ENCODE data around the gene CES4A.

Gene CES4A

GRCh38 chr16:66958857-66959703 lies 29.3 kb upstream of the CES4A start:
- Histone ChIP-seq H3K27ac (ENCODE audit: low read length) (no peak overlapping the region), H3K4me1 (ENCODE audit: control insufficient read depth in 1 of 2, insufficient read depth in 2 of 2, low read length in 2 of 2) (peaks cover 0 to 8% of the 10 kb centered on the region in 2 donors)

DNA sequence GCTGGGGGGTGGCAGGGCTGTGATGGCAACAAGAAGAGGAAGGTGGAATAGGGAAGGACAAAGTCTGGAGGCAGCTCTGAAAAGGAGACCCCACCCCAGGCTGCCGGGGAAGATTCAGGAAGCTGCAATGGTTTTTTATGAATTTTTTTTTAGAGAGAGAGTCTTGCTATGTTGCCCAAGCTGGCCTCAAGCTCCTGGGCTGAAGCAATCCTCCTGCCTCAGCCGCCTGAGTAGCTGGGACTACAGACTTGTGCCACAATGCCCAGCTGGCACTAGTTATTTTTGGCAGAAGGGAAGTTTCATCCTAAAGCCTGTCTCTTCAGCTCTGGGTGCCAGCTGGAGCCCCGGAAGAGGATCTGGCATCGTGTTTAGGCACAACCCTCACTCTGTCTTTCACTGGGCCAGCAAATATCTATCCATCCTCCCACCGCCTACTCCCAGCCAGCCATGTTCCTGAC lies 28.7 kb upstream of the CES4A start:
- Histone ChIP-seq H3K9me3 (ENCODE audit: control insufficient read depth in 1 of 2, low read length in 2 of 2) (no peaks in the 10 kb centered on the region), H3K36me3 (ENCODE audit: control insufficient read depth in 1 of 2, insufficient read depth in 2 of 2, low read length in 2 of 2) (no peaks in the 10 kb centered on the region), H3K4me3 (ENCODE audit: low read depth in 1 of 2, low read length in 2 of 2) (no peak overlapping the region), H3K4me1 (ENCODE audit: control insufficient read depth in 1 of 2, insufficient read depth in 2 of 2, low read length in 2 of 2) (peaks cover 0 to 8% of the 10 kb centered on the region in 2 donors), H3K27ac (ENCODE audit: low read length) (no peak overlapping the region), H3K27me3 (ENCODE audit: low read depth, low read length) (no peaks in the 10 kb centered on the region)

More at GRCh38 chr16:66958857-66959703, 29.3 kb upstream of the CES4A start:
- Histone ChIP-seq H3K36me3 (ENCODE audit: control insufficient read depth in 1 of 2, insufficient read depth in 2 of 2, low read length in 2 of 2) (no peaks in the 10 kb centered on the region), H3K4me3 (ENCODE audit: low read depth in 1 of 2, low read length in 2 of 2) (no peak overlapping the region), H3K27me3 (ENCODE audit: low read depth, low read length) (no peaks in the 10 kb centered on the region), H3K9me3 (ENCODE audit: control insufficient read depth in 1 of 2, low read length in 2 of 2) (no peaks in the 10 kb centered on the region)

DNA sequence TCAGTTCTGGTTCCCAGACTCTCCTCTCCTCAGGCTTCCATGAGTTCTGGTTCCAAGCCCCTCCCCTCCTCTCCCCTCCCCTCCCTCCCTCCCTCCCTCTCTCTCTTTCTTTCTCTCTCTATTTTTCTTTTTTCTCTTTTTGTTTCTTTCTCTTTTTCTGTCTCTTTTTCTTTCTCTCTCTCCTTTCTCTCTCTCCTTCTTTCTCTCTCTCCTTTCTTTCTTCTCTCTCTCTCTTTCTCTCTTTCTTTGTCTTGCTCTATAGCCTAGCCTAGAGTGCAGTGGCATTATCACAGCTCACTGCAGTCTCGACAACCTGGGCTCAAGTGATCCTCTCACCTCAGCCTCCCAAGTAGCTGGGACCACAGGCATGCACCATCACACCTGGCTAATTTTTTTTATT lies 28.1 kb upstream of the CES4A start:
- no peak overlapping the region for H3K27ac ChIP-seq (ENCODE audit: low read length)
- H3K9me3 ChIP-seq (ENCODE audit: control insufficient read depth in 1 of 2, low read length in 2 of 2): no peaks in the 10 kb centered on the region
- H3K27me3 ChIP-seq (ENCODE audit: low read depth, low read length): no peaks in the 10 kb centered on the region
- H3K36me3 ChIP-seq (ENCODE audit: control insufficient read depth in 1 of 2, insufficient read depth in 2 of 2, low read length in 2 of 2): no peaks in the 10 kb centered on the region
- peaks cover 0 to 8% of the 10 kb centered on the region in 2 donors for H3K4me1 ChIP-seq (ENCODE audit: control insufficient read depth in 1 of 2, insufficient read depth in 2 of 2, low read length in 2 of 2)
- no peak overlapping the region for H3K4me3 ChIP-seq (ENCODE audit: low read depth in 1 of 2, low read length in 2 of 2)

DNA sequence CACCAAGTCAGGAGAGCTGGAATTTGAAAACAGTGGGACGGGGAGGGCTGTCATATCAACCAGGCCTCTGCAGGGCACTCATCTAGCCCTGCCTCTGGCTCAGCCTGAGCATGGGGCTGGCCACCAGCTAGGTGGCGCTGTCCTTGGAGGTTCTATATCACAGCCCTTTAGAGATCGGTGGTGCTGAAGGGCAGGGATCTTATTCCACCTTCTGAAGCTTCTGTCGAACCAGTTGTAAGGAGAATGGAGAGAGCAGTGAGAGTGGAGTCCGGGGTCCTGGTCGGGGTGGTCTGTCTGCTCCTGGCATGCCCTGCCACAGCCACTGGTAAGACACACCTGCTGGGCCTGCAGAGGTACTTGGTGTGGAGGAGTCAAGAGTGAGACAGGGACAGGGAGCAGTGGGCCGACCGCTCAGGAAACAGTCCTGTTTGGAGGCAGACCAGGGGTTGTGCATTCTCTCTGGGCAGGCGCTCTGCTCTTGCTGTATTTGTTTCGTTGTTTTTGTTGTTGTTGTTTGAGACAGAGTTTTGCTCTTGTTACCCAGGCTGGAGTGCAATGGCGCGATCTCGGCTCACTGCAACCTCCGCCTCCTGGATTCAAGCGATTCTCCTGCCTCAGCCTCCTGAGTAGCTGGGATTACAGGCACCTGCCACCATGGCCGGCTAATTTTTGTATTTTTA lies 27.2 kb upstream of the CES4A start, which contains the start of gene CES3:
CES3 (plus strand) TSS at position 202 of the 680 bp plus-strand sequence; CDS start at position 244, 42 bp downstream.
- H3K27ac ChIP-seq (ENCODE audit: low read length): peak within 1 kb of the TSS; percentile 45
- no peaks in the 10 kb centered on the region for H3K36me3 ChIP-seq (ENCODE audit: control insufficient read depth in 1 of 2, insufficient read depth in 2 of 2, low read length in 2 of 2)
- no peaks in the 10 kb centered on the region for H3K9me3 ChIP-seq (ENCODE audit: control insufficient read depth in 1 of 2, low read length in 2 of 2)
- peaks cover 0 to 8% of the 10 kb centered on the region in 2 donors for H3K4me1 ChIP-seq (ENCODE audit: control insufficient read depth in 1 of 2, insufficient read depth in 2 of 2, low read length in 2 of 2)
- peak within 1 kb of the TSS in 1 of 2 donors; percentile 49 for H3K4me3 ChIP-seq (ENCODE audit: low read depth in 1 of 2, low read length in 2 of 2)
- no peaks in the 10 kb centered on the region for H3K27me3 ChIP-seq (ENCODE audit: low read depth, low read length)

DNA sequence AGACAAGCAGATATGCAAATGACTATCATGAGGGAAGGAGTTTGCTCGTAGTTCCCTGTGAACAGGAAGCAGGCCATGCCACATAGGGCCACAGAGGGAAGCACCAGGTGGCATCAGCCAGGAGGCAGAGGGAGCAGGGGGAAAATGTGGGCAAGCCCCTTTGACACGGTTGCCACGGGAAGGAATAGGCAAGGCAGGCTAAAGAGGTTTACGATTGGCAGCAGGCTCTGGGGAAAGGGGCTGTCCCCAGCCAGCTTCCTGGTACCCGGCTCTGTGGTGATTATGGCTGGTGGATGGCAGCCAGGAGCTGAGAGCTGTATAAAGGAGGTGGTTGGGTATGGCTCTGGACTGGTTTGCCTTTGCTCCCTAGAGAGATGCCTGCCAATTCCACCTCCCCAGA lies 26.5 kb upstream of the CES4A start:
- Histone ChIP-seq H3K27ac (ENCODE audit: low read length) (no peak overlapping the region), H3K4me3 (ENCODE audit: low read depth in 1 of 2, low read length in 2 of 2) (no peak overlapping the region), H3K4me1 (ENCODE audit: control insufficient read depth in 1 of 2, insufficient read depth in 2 of 2, low read length in 2 of 2) (peaks cover 0 to 8% of the 10 kb centered on the region in 2 donors), H3K36me3 (ENCODE audit: control insufficient read depth in 1 of 2, insufficient read depth in 2 of 2, low read length in 2 of 2) (no peaks in the 10 kb centered on the region), H3K27me3 (ENCODE audit: low read depth, low read length) (no peaks in the 10 kb centered on the region), H3K9me3 (ENCODE audit: control insufficient read depth in 1 of 2, low read length in 2 of 2) (no peaks in the 10 kb centered on the region)

GRCh38 chr16:66964049-66964448 lies 24.3 kb upstream of the CES4A start:
- H3K36me3 ChIP-seq (ENCODE audit: control insufficient read depth in 1 of 2, insufficient read depth in 2 of 2, low read length in 2 of 2): no peaks in the 10 kb centered on the region
- H3K27me3 ChIP-seq (ENCODE audit: low read depth, low read length): no peaks in the 10 kb centered on the region
- peaks cover 0 to 8% of the 10 kb centered on the region in 2 donors for H3K4me1 ChIP-seq (ENCODE audit: control insufficient read depth in 1 of 2, insufficient read depth in 2 of 2, low read length in 2 of 2)
- no peaks in the 10 kb centered on the region for H3K9me3 ChIP-seq (ENCODE audit: control insufficient read depth in 1 of 2, low read length in 2 of 2)
- no peak overlapping the region for H3K4me3 ChIP-seq (ENCODE audit: low read depth in 1 of 2, low read length in 2 of 2)
- no peak overlapping the region for H3K27ac ChIP-seq (ENCODE audit: low read length)

DNA sequence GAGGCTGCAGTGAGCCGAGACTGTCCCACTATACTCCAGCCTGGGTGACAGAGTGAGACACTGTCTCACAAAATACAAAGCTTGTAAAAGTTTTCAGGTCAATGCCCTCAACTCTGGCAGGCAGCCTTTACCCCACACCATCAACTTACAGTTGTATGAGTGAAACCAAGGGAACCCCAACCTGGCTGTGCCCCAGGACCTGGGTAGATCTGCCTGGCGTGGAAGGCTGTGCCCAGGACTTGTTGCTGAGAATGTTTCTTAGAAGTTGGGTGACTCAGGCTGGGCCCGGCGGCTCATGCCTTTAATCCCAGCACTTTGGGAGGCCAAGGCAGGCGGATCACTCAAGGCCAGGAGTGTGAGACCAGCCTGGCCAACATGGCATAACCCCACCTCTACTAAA lies 19.5 kb upstream of the CES4A start:
- Histone ChIP-seq H3K4me3 (ENCODE audit: low read depth in 1 of 2, low read length in 2 of 2) (no peak overlapping the region), H3K9me3 (ENCODE audit: control insufficient read depth in 1 of 2, low read length in 2 of 2) (no peaks in the 10 kb centered on the region), H3K36me3 (ENCODE audit: control insufficient read depth in 1 of 2, insufficient read depth in 2 of 2, low read length in 2 of 2) (no peaks in the 10 kb centered on the region), H3K4me1 (ENCODE audit: control insufficient read depth in 1 of 2, insufficient read depth in 2 of 2, low read length in 2 of 2) (no peaks in the 10 kb centered on the region), H3K27ac (ENCODE audit: low read length) (no peak overlapping the region), H3K27me3 (ENCODE audit: low read depth, low read length) (no peaks in the 10 kb centered on the region)

GRCh38 chr16:66970775-66971720 lies 17.3 kb upstream of the CES4A start:
- Histone ChIP-seq H3K27me3 (ENCODE audit: low read depth, low read length) (no peaks in the 10 kb centered on the region), H3K4me1 (ENCODE audit: control insufficient read depth in 1 of 2, insufficient read depth in 2 of 2, low read length in 2 of 2) (no peaks in the 10 kb centered on the region), H3K36me3 (ENCODE audit: control insufficient read depth in 1 of 2, insufficient read depth in 2 of 2, low read length in 2 of 2) (no peaks in the 10 kb centered on the region), H3K27ac (ENCODE audit: low read length) (no peak overlapping the region), H3K4me3 (ENCODE audit: low read depth in 1 of 2, low read length in 2 of 2) (no peak overlapping the region), H3K9me3 (ENCODE audit: control insufficient read depth in 1 of 2, low read length in 2 of 2) (no peaks in the 10 kb centered on the region)

- no peak overlapping the region for H3K4me3 ChIP-seq (ENCODE audit: low read depth in 1 of 2, low read length in 2 of 2)
- H3K27ac ChIP-seq (ENCODE audit: low read length): no peak overlapping the region
- H3K36me3 ChIP-seq (ENCODE audit: control insufficient read depth in 1 of 2, insufficient read depth in 2 of 2, low read length in 2 of 2): no peaks in the 10 kb centered on the region
- no peaks in the 10 kb centered on the region for H3K9me3 ChIP-seq (ENCODE audit: control insufficient read depth in 1 of 2, low read length in 2 of 2)
- no peaks in the 10 kb centered on the region for H3K4me1 ChIP-seq (ENCODE audit: control insufficient read depth in 1 of 2, insufficient read depth in 2 of 2, low read length in 2 of 2)
- no peaks in the 10 kb centered on the region for H3K27me3 ChIP-seq (ENCODE audit: low read depth, low read length)
Measured at GRCh38 chr16:66972983-66973382, 15.4 kb upstream of the CES4A start.

DNA sequence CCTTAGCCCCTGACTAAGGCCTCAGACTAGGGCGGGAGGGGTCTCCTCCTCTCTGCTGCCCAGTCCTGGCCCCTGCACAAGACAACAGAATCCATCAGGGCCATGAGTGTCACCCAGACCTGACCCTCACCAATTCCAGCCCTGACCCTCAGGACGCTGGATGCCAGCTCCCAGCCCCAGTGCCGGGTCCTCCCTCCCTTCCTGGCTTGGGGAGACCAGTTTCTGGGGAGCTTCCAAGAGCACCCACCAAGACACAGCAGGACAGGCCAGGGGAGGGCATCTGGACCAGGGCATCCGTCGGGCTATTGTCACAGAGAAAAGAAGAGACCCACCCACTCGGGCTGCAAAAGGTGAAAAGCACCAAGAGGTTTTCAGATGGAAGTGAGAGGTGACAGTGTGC lies 14.7 kb upstream of the CES4A start:
- H3K4me1 ChIP-seq (ENCODE audit: control insufficient read depth in 1 of 2, insufficient read depth in 2 of 2, low read length in 2 of 2): no peaks in the 10 kb centered on the region
- H3K36me3 ChIP-seq (ENCODE audit: control insufficient read depth in 1 of 2, insufficient read depth in 2 of 2, low read length in 2 of 2): no peaks in the 10 kb centered on the region
- H3K27me3 ChIP-seq (ENCODE audit: low read depth, low read length): no peaks in the 10 kb centered on the region
- H3K4me3 ChIP-seq (ENCODE audit: low read depth in 1 of 2, low read length in 2 of 2): no peak overlapping the region
- H3K27ac ChIP-seq (ENCODE audit: low read length): no peak overlapping the region
- no peaks in the 10 kb centered on the region for H3K9me3 ChIP-seq (ENCODE audit: control insufficient read depth in 1 of 2, low read length in 2 of 2)
